ENCODE results near the gene HGF. TPM values are rescaled to one million over a fixed set of nuclear protein-coding genes. Genes with fewer than 3 reads are reported as not detected.
"Not testable (repeated sequence)": the region's sequence is repeated elsewhere in the genome, so short reads cannot be mapped to it uniquely, and the experiment has no call there.

HGF gene
- total RNA-seq = 1 to 10 TPM; 2.9 to 6.9 TPM

- Histone ChIP-seq H3K4me1 (no peaks in the 10 kb centered on the region), H3K4me3 (no peak within 1 kb of the TSS), H3K27ac (peak within 1 kb of the TSS in 1 of 4 donors; percentile 38), H3K27me3 (no peaks in the 10 kb centered on the region), H3K9me3 (no peaks in the 10 kb centered on the region), H3K36me3 (replicated peaks in 1 of 2; ENCODE audit: insufficient read depth in 1 of 2, low read depth in 2 of 2) (no peaks in the 10 kb centered on the region)
- DNase-seq = peak; percentile 13 to 47 (median 39)
- peak; percentile 27 for ATAC-seq
- intact Hi-C loops (cut with DNase I) = no loop called here
- TF ChIP-seq, protein P1, sequence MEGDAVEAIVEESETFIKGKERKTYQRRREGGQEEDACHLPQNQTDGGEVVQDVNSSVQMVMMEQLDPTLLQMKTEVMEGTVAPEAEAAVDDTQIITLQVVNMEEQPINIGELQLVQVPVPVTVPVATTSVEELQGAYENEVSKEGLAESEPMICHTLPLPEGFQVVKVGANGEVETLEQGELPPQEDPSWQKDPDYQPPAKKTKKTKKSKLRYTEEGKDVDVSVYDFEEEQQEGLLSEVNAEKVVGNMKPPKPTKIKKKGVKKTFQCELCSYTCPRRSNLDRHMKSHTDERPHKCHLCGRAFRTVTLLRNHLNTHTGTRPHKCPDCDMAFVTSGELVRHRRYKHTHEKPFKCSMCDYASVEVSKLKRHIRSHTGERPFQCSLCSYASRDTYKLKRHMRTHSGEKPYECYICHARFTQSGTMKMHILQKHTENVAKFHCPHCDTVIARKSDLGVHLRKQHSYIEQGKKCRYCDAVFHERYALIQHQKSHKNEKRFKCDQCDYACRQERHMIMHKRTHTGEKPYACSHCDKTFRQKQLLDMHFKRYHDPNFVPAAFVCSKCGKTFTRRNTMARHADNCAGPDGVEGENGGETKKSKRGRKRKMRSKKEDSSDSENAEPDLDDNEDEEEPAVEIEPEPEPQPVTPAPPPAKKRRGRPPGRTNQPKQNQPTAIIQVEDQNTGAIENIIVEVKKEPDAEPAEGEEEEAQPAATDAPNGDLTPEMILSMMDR (IDR thresholded peaks at IDR 0.05) = no peak
- TF ChIP-seq POLR2A (IDR thresholded peaks at IDR 0.05) = peak in 2 of 3 donors; percentile 17 to 18
- 19 to 20% methylated on average over 15 of the region's 15 CpGs for WGBS, 2 donors
Observed at GRCh38 chr7:81769891-81770727, at the start of gene HGF. TSS of gene HGF (minus strand) at chr7:81770047. CDS start at chr7:81769971, 76 bp downstream.

DNA sequence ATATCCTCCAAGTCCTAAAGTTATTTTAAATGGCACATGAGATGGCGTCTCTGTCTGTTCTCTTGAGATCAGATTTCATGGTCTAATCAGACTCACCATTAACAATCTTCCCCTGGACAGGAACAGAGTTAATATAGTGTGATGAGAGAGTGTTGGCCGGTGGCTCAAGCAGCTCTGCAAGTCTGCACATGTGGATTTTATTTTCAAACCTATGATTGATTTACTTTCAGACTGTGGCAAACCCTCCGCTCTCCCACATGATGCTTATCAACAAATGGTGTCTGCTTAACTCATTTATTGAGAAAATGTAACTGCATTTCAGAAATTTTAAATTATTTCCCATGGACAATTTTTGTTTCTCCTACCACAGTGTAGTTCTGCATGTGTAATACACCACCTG lies 46.5 kb upstream of the HGF start:
- no peaks in the 10 kb centered on the region for H3K9me3 ChIP-seq
- H3K4me1 ChIP-seq = no peaks in the 10 kb centered on the region
- TF ChIP-seq, protein P1 (IDR thresholded peaks at IDR 0.05) = no peak
- no peak for TF ChIP-seq POLR2A (IDR thresholded peaks at IDR 0.05)
- no peak overlapping the region for H3K4me3 ChIP-seq
- 21 to 24% methylated on average over 3 of the region's 3 CpGs for WGBS, 2 donors
- no peaks in the 10 kb centered on the region for H3K27me3 ChIP-seq
- no peak overlapping the region for H3K27ac ChIP-seq
- no peaks in the 10 kb centered on the region for H3K36me3 ChIP-seq (replicated peaks in 1 of 2; ENCODE audit: insufficient read depth in 1 of 2, low read depth in 2 of 2)
- intact Hi-C loops (cut with DNase I) = no loop called here
- DNase-seq (no peak), ATAC-seq (no peak)

GRCh38 chr7:81812866-81813476 lies 43.1 kb upstream of the HGF start:
- H3K9me3 ChIP-seq; H3K36me3 ChIP-seq (replicated peaks in 1 of 2; ENCODE audit: insufficient read depth in 1 of 2, low read depth in 2 of 2); H3K27me3 ChIP-seq; DNase-seq; ATAC-seq; H3K4me3 ChIP-seq; H3K4me1 ChIP-seq; intact Hi-C loops (cut with DNase I); H3K27ac ChIP-seq: not testable (repeated sequence)
- 53 to 74% methylated on average over 3 of the region's 3 CpGs for WGBS, 2 donors

DNA sequence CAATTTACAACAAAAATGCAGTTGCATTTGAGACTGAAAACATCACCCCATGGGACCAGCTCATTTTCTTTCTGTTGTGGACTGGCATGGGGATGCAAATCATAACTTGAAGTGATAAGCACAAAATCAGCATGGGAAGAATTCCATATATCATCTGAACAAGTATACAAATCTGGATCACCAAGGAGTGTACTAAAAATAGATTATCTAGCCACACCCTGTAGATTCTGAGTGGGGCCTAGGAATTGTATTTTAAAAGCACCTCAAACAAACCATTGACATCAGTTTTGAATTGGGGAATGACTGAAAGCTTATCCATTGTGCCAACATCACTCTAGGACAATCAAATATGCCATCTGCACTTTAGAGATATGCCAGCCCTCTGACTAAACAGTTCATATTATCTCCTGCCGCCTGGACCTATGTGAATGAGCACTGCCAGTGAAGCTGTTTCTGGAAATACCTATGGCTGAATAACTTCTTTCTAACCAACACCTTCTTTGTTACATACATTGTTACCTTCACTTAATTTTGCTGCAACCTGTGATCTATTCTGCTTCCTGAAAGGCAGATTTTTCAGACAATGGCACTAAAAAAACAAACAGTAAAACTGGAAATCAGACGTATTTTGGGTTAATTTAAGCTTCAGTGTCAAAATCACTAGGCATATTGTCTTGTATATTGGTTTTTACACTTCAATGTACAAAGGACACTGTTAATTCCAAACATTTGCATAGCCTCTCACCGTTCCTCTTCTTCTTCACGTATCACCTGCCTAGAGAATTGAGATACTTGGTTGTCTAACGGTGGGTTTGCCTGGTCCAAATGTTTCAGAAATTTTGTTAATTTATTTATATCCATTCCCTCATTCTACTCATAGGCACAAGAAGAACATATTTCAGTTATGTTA lies 42.4 kb upstream of the HGF start:
- no peak overlapping the region for H3K4me3 ChIP-seq
- no peak for TF ChIP-seq POLR2A (IDR thresholded peaks at IDR 0.05)
- TF ChIP-seq, protein P1 (IDR thresholded peaks at IDR 0.05) = no peak
- no peaks in the 10 kb centered on the region for H3K27me3 ChIP-seq
- H3K4me1 ChIP-seq = no peaks in the 10 kb centered on the region
- H3K36me3 ChIP-seq (replicated peaks in 1 of 2; ENCODE audit: insufficient read depth in 1 of 2, low read depth in 2 of 2) = no peaks in the 10 kb centered on the region
- DNase-seq (no peak), ATAC-seq (no peak)
- no peaks in the 10 kb centered on the region for H3K9me3 ChIP-seq
- no peak overlapping the region for H3K27ac ChIP-seq
- 78 to 80% methylated on average over 5 of the region's 5 CpGs for WGBS, 2 donors
- intact Hi-C loops (cut with DNase I) = no loop called here
